Activated effector memory CD4-positive, alpha-beta T cell treated with anti-CD3 and anti-CD28 coated beads, Interleukin-2, amount 50 U/mL, for 16 hours (primary cell): ENCODE results near the gene ZMYND19.
"Not testable (repeated sequence)": the region's sequence is repeated elsewhere in the genome, so short reads cannot be mapped to it uniquely, and the experiment has no call there.

Experiments used
- DNase-seq: peaks from one replicate; pipeline ENCODE4 v3.0.0-alpha.2; 2020

Gene ZMYND19

GRCh38 chr9:137583957-137584356 lies 6.4 kb downstream of the ZMYND19 start:
- DNase-seq, result no peak

- no peak for DNase-seq
Observed at GRCh38 chr9:137583347-137583746, 7.0 kb downstream of the ZMYND19 start.

GRCh38 chr9:137582286-137582860 lies 7.9 kb downstream of the ZMYND19 start:
- no peak for DNase-seq

- no peak for DNase-seq
Observed at GRCh38 chr9:137581361-137582285, 8.7 kb downstream of the ZMYND19 start.

- no peak for DNase-seq
Observed at GRCh38 chr9:137580954-137581322, 9.4 kb downstream of the ZMYND19 start.

- no peak for DNase-seq
Observed at GRCh38 chr9:137580209-137580953, 9.9 kb downstream of the ZMYND19 start.

GRCh38 chr9:137579259-137579604 lies 11.1 kb downstream of the ZMYND19 start:
- no peak for DNase-seq

GRCh38 chr9:137578518-137579258 lies 11.6 kb downstream of the ZMYND19 start, which contains the start of gene DPH7:
TSS of gene DPH7 (minus strand) at chr9:137578925. CDS start at chr9:137578777, 148 bp downstream.
- peak; percentile 99 for DNase-seq

- no peak for DNase-seq
Observed at GRCh38 chr9:137575716-137576411, 14.4 kb downstream of the ZMYND19 start.

GRCh38 chr9:137575364-137575715 lies 15.0 kb downstream of the ZMYND19 start:
- DNase-seq, result peak; percentile 69

GRCh38 chr9:137574192-137574591 lies 16.1 kb downstream of the ZMYND19 start:
- DNase-seq, result no peak

- no peak for DNase-seq
Observed at GRCh38 chr9:137570566-137570965, 19.7 kb downstream of the ZMYND19 start.

- no peak for DNase-seq
Observed at GRCh38 chr9:137569609-137570203, 20.6 kb downstream of the ZMYND19 start.

GRCh38 chr9:137568445-137568844 lies 21.9 kb downstream of the ZMYND19 start:
- not testable (repeated sequence) for DNase-seq

- no peak for DNase-seq
Observed at GRCh38 chr9:137564817-137565411, 25.4 kb downstream of the ZMYND19 start.

GRCh38 chr9:137564134-137564533 lies 26.2 kb downstream of the ZMYND19 start:
- DNase-seq, result no peak

- no peak for DNase-seq
Observed at GRCh38 chr9:137558127-137558526, 32.2 kb downstream of the ZMYND19 start.

GRCh38 chr9:137556069-137556838 lies 34.1 kb downstream of the ZMYND19 start:
- DNase-seq, result no peak

- no peak for DNase-seq
Observed at GRCh38 chr9:137555179-137555578, 35.1 kb downstream of the ZMYND19 start.

- no peak for DNase-seq
Observed at GRCh38 chr9:137554349-137554748, 36.0 kb downstream of the ZMYND19 start.

GRCh38 chr9:137553654-137554053 lies 36.7 kb downstream of the ZMYND19 start:
- not testable (repeated sequence) for DNase-seq
